Right kidney (tissue), 1 donor: ENCODE results near the gene TCFL5.
"Not testable (repeated sequence)": the region's sequence is repeated elsewhere in the genome, so short reads cannot be mapped to it uniquely, and the experiment has no call there.

Source experiments
- DNase-seq: peaks from one replicate; pipeline ENCODE4 v3.0.0-alpha.2; 2016

The TCFL5 gene

GRCh38 chr20:62855120-62855519 is 6.5 kb downstream of the TCFL5 start:
- DNase-seq: no peak

- no peak for DNase-seq
Measured at GRCh38 chr20:62854121-62854520, 7.5 kb downstream of the TCFL5 start.

- not testable (repeated sequence) for DNase-seq
Measured at GRCh38 chr20:62853304-62853703, 8.3 kb downstream of the TCFL5 start.

- no peak for DNase-seq
Measured at GRCh38 chr20:62852841-62853240, 8.8 kb downstream of the TCFL5 start.

GRCh38 chr20:62852196-62852595 is 9.4 kb downstream of the TCFL5 start:
- DNase-seq: no peak

GRCh38 chr20:62850333-62850974 is 11.2 kb downstream of the TCFL5 start:
- no peak for DNase-seq

- DNase-seq: no peak
Measured at GRCh38 chr20:62849431-62849830, 12.2 kb downstream of the TCFL5 start.

GRCh38 chr20:62848917-62849316 is 12.7 kb downstream of the TCFL5 start:
- not testable (repeated sequence) for DNase-seq

- DNase-seq: no peak
Measured at GRCh38 chr20:62846166-62846890, 15.3 kb downstream of the TCFL5 start.

- no peak for DNase-seq
Measured at GRCh38 chr20:62845416-62846160, 16.0 kb downstream of the TCFL5 start.

GRCh38 chr20:62844182-62844581 is 17.4 kb downstream of the TCFL5 start:
- DNase-seq: no peak

- no peak for DNase-seq
Measured at GRCh38 chr20:62843656-62844055, 18.0 kb downstream of the TCFL5 start.

- no peak for DNase-seq
Measured at GRCh38 chr20:62841705-62842212, 19.9 kb downstream of the TCFL5 start.

- peak; percentile 7 for DNase-seq
Measured at GRCh38 chr20:62840244-62841197, 21.1 kb downstream of the TCFL5 start.

GRCh38 chr20:62839816-62840215 is 21.8 kb downstream of the TCFL5 start:
- no peak for DNase-seq

GRCh38 chr20:62839261-62839660 is 22.4 kb downstream of the TCFL5 start:
- DNase-seq: no peak

GRCh38 chr20:62838128-62838891 is 23.3 kb downstream of the TCFL5 start:
- no peak for DNase-seq

GRCh38 chr20:62837790-62838127 is 23.9 kb downstream of the TCFL5 start:
- DNase-seq: no peak

GRCh38 chr20:62836967-62837490 is 24.6 kb downstream of the TCFL5 start:
- no peak for DNase-seq

- DNase-seq: peak; percentile 33
Measured at GRCh38 chr20:62835931-62836861, 25.4 kb downstream of the TCFL5 start.
